HG03039 (cell line): ENCODE measurements around the gene ZNF331.

Source experiments
- ATAC-seq: cut with Tn5 transposase; IDR thresholded peaks from one replicate; pipeline ENCODE4 v1.9.1; 2021; ENCODE audit warnings: mild to moderate bottlenecking, moderate library complexity; ENCODE audit not compliant: unreplicated experiment

The ZNF331 gene

GRCh38 chr19:53571339-53571738 lies 33.4 kb downstream of the ZNF331 start:
- ATAC-seq, result no peak

GRCh38 chr19:53576941-53577653 lies 39.2 kb downstream of the ZNF331 start:
- ATAC-seq, result no peak

- ATAC-seq, result no peak
Observed at GRCh38 chr19:53577968-53578367, 40.0 kb downstream of the ZNF331 start.

- ATAC-seq, result no peak
Observed at GRCh38 chr19:53579518-53579917, 41.6 kb downstream of the ZNF331 start.

DNA sequence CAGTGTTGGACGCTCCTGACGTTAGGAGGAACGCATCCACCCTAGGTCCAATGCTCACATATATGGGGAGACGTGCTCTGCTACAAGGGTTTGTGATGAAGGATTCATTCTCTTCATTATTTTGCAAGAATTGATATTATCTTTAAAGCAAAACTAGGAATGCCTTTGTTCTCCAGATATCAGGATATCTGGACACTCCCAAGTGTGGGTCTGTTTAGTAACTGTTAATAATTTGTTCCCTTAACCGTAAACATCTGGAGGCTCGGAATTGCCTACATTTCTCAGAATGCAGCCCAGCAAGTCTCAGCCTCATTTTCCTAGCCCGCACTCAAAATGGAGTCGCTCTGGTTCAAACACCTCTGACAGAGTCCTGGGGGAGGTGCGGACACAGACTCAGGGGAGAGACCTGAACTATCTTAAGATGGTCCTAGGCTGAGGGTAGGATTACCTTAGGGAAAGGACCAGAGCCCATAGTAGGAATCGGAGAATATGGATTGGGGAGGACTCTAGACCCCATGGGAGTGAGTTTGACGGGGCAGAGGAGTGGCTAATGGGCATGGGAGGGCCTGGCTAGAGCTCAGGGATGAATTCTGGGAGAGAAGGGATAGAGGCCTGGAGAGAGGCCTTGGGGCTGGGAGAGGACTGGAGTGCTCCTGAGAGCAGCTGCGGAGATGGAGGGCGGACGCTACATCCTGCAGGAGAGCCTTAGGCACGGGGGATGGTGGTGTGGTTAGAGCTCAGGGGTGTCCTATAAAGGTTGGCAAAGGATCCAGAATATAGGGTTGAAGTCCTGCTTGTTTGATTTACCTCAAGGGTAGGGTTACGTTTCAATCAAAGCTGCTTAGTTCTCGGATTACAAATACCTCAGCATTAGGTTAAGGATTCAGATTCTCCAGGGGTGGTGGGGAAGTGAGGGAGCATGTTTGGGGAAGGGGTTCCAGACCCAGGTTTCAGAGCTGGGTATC lies 43.2 kb downstream of the ZNF331 start:
- ATAC-seq, result no peak

- ATAC-seq, result no peak
Observed at GRCh38 chr19:53581871-53582279, 43.9 kb downstream of the ZNF331 start.

DNA sequence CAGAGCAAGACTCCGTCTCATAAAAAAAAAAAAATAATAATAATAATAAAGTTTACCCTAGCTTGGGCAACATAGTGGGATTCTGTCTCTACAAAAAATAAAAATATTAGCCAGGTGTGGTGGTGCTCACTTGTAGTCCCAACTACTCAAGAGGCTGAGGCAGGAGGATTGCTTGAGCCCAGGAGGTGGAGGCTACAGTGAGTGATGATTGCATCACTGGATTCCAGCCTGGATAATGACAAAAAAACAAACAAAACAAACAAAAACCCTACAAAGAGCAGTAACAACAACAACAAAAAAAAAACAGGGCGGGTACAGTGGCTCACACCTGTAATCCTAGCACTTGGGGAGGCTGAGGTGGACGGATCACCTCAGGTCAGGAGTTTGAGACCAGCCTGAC lies 45.2 kb downstream of the ZNF331 start:
- no peak for ATAC-seq

GRCh38 chr19:53586277-53586691 lies 48.3 kb downstream of the ZNF331 start:
- ATAC-seq, result no peak

GRCh38 chr19:53594811-53595509 lies 57.0 kb downstream of the ZNF331 start:
- no peak for ATAC-seq

DNA sequence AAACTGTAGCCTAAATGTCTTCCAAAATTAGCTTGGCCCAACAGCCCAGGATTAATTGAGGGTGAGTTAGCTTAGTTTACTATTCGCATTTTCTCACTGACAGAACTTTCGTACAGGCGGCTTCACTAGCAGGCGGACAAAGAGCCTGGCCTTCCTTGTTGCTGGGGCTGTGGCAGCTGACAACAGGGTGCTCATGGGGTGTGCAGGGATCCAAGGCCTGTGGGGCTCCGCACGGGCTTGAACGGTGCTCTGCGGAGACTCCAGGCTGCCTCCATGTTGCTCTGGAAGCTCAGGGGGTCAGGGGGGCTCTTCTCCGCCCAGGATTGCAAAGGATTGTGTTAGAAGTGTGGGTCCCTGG lies 57.5 kb downstream of the ZNF331 start:
- no peak for ATAC-seq

GRCh38 chr19:53596056-53596455 lies 58.1 kb downstream of the ZNF331 start:
- no peak for ATAC-seq

GRCh38 chr19:53597023-53597422 lies 59.1 kb downstream of the ZNF331 start:
- no peak for ATAC-seq

GRCh38 chr19:53598361-53598760 lies 60.4 kb downstream of the ZNF331 start:
- ATAC-seq, result no peak

DNA sequence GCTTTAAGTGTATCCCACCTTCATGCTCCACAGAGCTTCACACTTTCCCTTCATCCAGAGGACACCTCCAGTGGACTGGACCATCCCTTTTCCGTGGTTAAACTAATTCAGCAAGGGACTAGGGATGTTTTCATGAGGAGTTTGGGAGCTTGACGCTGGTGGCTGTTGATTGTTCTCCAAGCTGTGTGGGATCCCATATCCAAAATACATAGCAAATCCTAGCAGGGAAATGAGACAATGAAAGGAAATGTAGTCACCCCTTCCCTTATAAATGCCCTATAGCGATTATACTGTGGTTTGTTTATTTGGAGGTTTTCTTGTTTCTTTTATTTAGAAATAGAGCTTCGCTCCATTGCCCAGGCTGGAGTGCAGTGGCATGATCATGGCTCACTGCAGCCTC lies 62.3 kb downstream of the ZNF331 start:
- no peak for ATAC-seq

DNA sequence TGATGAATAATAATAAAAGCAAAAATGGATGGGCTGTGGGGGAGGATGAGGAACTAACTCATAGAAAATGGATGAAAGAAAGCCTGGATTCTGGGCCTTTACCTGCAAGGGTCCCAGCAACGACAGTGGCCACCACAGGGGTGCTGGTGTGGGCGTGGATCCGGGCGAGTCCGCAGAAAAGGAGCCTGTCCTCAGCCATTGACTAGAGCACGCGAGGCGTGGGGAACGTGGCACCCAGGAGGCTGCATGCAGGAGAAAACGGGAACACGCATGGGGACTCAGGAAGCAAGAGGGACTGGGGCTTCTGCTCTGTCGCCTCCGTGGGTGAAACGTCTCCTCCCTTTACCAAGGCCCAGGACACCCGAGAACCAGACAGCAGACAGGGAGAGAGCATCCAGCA lies 68.1 kb downstream of the ZNF331 start:
- no peak for ATAC-seq

GRCh38 chr19:53608381-53608780 lies 70.4 kb downstream of the ZNF331 start:
- no peak for ATAC-seq

DNA sequence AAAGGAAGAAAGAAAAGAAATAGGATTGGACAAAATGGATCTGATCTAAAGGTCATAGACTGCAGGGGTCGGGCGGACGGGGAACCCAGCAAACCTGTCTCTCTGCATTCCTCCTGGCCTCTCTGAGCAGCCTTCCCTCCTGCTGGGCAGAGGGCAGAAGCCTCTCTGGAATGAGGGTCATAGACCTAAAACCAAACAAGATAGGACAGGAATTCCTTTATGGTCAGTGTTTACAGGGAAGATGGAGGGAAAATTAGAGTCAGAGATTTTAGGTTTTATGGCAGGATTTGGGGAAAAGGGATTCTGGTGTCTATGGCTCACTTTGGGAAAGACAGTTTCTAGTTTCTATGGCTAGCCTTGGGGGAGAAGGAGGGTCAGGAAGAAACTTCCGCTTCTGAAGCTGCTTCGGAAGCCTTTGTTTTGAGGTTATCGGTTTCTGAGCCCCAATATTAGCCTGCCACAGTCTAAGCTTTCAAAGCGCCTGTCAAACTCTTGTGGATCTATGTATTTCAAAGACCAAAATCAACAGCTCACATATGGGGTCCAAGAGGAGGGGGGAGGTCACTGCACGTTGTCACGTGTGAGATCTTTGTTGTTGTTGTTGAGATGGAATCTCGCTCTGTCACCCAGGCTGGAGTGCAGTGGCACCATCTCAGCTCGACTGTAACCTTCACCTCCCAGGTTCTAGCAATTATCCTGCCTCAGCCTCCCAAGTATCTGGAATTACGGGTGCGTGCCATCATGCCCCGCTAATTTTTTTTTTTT lies 75.0 kb downstream of the ZNF331 start:
- ATAC-seq, result no peak

DNA sequence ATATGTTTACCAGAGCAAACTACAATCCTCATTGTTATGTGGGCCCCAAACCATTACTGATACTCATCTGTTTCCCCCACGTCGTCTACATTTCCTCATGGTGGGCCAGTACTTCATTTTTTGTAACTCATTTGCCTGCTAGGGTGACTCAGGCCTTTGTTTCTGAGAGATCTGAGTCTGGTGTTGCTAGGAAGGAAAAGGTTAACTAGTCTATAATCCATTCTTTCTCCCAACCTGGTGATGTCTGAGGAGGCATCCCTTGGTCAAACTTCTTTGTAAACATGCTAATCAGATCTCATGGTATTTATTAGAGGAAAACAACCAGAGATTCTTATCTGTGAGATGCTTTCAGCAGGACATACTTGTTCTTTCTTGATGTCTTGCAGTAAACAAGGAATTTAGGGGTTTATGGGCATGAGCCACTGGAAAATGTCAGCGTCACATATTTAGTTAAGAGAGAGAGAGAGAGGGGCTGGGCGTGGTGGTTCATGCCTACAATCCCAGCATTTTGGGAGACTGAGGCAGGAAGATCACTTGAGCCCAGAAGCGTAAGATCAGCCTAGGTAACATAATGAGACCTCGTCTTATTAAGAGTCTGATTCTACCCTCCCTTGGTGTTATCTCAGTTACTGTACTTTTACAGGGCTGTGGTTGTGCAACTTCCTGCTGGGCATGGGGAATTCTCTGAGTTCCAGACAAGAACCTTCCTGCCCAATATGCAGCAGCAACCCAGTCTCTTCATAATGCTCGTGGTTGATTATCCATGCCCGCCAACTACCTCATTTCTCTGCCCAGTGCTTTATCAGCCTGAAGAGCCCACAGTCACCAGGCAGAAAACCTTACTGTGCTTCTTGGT lies 84.2 kb downstream of the ZNF331 start:
- ATAC-seq, result no peak

- ATAC-seq, result no peak
Observed at GRCh38 chr19:53624771-53625545, 87.0 kb downstream of the ZNF331 start.
